ENCODE measurements around the gene CLIP4. TPM values are rescaled to one million over a fixed set of nuclear protein-coding genes. Genes with fewer than 3 reads are reported as not detected.

The CLIP4 gene
- total and polyA plus RNA-seq, 2 of the 13 experiments (the other 11 are each of a cell fraction or from before 2014, with no cell fraction given), result 0.46 to 0.49 TPM

DNA sequence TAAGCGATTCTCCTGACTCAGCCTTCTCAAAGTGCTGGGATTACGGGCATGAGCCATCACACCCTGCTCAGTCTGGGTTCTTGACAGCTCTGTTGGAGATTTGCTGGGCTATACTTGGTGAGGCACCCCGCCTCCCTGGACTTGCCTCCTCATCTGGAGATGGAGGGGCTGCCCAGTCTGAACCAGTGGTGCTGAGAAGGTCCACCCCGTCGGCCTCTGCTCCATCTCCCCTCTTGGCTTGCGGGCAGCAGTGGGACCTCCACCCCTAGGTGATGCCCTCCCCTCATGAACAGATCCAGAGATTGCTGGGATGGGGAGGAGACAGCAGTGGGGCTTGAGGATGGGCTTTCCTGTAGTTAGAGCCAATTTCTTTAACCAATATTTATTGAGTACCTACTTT is 120.9 kb downstream of the CLIP4 start:
- Histone ChIP-seq H3K79me2 (ENCODE audit: insufficient read depth, low read length) (no peaks in the 10 kb centered on the region), H3K9ac (ENCODE audit: insufficient read depth, low read depth, low read length) (no peak overlapping the region), H3K36me3 (replicated peaks in 1 of 2; ENCODE audit: control insufficient read depth in 1 of 2, insufficient read depth in 2 of 2, low read length in 2 of 2) (no peaks in the 10 kb centered on the region), H4K20me1 (ENCODE audit: insufficient read depth, low read length) (peaks cover 3% of the 10 kb centered on the region; the same call in 1 of the 2 replicates), H3K4me2 (ENCODE audit: low read depth, low read length) (no peak overlapping the region), H3K9me3 (ENCODE audit: low read length) (no peaks in the 10 kb centered on the region), H3K4me3 (replicated peaks in 1 of 3; ENCODE audit: insufficient read depth in 1 of 3, low read depth in 2 of 3, low read length in 3 of 3) (no peak overlapping the region), H3K27me3 (ENCODE audit: control insufficient read depth in 1 of 2, insufficient read depth in 2 of 2, low read length in 2 of 2) (peaks cover 11 to 73% of the 10 kb centered on the region in 2 experiments; a peak in 4 of 5 replicates), H3K4me1 (ENCODE audit: insufficient read depth, low read length) (no peaks in the 10 kb centered on the region), H3K27ac (ENCODE audit: extremely low read length, insufficient read depth, low read length) (no peak overlapping the region), H2AFZ (ENCODE audit: low read length) (no peak overlapping the region)
- no peak for ATAC-seq
- no peak for FAIRE-seq
- POLR2A ChIA-PET, result no interaction called here
- WGBS (ENCODE audit: low lambda C conversion rate), result 2% methylated on average over 6 of the region's 6 CpGs
- intact Hi-C loops (cut with micrococcal nuclease; ENCODE audit: unreplicated experiment), result no loop called here
- CTCF ChIA-PET (ENCODE audit: low intra/inter-chr PET ratio, low total read pairs), result no interaction called here
- BruUV-seq (replicated peaks), result no TSS peak
- no peak for DNase-seq (ENCODE audit: low spot score)
- TF ChIP-seq SIN3A (IDR thresholded peaks at IDR 0.05; ENCODE audit: borderline replicate concordance, low read depth, low read length) (no peak), KAT8 (CRISPR knock-in tag; IDR thresholded peaks at IDR 0.05) (no peak), PHB2 (IDR thresholded peaks at IDR 0.05; ENCODE audit: partially characterized antibody) (no peak), ZNF446 (CRISPR knock-in tag; IDR thresholded peaks at IDR 0.05) (no peak), RFXANK (CRISPR knock-in tag; IDR thresholded peaks at IDR 0.05) (no peak), GATAD1 (CRISPR knock-in tag; IDR thresholded peaks at IDR 0.05) (no peak), RNF2 (conservative IDR thresholded peaks at IDR 0.05; ENCODE audit: low read depth) (no peak), MEIS1 (CRISPR knock-in tag; IDR thresholded peaks at IDR 0.05; ENCODE audit: borderline replicate concordance) (no peak)
- TF ChIP-seq, protein P1, sequence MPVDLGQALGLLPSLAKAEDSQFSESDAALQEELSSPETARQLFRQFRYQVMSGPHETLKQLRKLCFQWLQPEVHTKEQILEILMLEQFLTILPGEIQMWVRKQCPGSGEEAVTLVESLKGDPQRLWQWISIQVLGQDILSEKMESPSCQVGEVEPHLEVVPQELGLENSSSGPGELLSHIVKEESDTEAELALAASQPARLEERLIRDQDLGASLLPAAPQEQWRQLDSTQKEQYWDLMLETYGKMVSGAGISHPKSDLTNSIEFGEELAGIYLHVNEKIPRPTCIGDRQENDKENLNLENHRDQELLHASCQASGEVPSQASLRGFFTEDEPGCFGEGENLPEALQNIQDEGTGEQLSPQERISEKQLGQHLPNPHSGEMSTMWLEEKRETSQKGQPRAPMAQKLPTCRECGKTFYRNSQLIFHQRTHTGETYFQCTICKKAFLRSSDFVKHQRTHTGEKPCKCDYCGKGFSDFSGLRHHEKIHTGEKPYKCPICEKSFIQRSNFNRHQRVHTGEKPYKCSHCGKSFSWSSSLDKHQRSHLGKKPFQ (CRISPR knock-in tag; IDR thresholded peaks at IDR 0.05; ENCODE audit: insufficient replicate concordance), result no peak
- TF ChIP-seq, protein P2, sequence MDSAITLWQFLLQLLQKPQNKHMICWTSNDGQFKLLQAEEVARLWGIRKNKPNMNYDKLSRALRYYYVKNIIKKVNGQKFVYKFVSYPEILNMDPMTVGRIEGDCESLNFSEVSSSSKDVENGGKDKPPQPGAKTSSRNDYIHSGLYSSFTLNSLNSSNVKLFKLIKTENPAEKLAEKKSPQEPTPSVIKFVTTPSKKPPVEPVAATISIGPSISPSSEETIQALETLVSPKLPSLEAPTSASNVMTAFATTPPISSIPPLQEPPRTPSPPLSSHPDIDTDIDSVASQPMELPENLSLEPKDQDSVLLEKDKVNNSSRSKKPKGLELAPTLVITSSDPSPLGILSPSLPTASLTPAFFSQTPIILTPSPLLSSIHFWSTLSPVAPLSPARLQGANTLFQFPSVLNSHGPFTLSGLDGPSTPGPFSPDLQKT (CRISPR knock-in tag; IDR thresholded peaks at IDR 0.05; ENCODE audit: borderline replicate concordance), result no peak
- in situ Hi-C loops (cut with HindIII; ENCODE audit: extremely low pct_ligation_motif_present, low pct_unique_long_range_greater_than_20kb), result no loop called here
